Large intestine (tissue), 3 donors: Measurements from ENCODE around the gene PATJ. TPM values are rescaled to one million over a fixed set of nuclear protein-coding genes. Genes with fewer than 3 reads are reported as not detected.
A peak's percentile ranks its signal among the peaks of the same experiment; 100 is the strongest.

Experiments used
- DNase-seq, 2 donors: peaks; one replicate each; pipeline versions ENCODE4 v3.0.0 to v3.0.0-alpha.2; 2013
- H3K27ac ChIP-seq: one replicate; pipeline ENCODE4 v1.5.1; 2013; ENCODE audit warnings: low read length
- H3K27me3 ChIP-seq: 2 replicates; pipeline ENCODE4 v1.6.1; 2013; ENCODE audit warnings: low read length; ENCODE audit not compliant: control insufficient read depth, insufficient read depth
- H3K36me3 ChIP-seq: 2 replicates; pipeline ENCODE4 v1.6.1; 2013; ENCODE audit warnings: low read length; ENCODE audit not compliant: control insufficient read depth, insufficient read depth
- H3K4me1 ChIP-seq: one replicate; pipeline ENCODE4 v1.6.1; 2013; ENCODE audit warnings: low read length; ENCODE audit not compliant: control insufficient read depth, insufficient read depth
- H3K4me3 ChIP-seq: one replicate; pipeline ENCODE4 v1.5.1; 2013; ENCODE audit warnings: low read length
- H3K9me3 ChIP-seq: one replicate; pipeline ENCODE4 v1.6.1; 2013; ENCODE audit warnings: mild to moderate bottlenecking, low read depth, low read length, moderate library complexity; ENCODE audit not compliant: control insufficient read depth
- WGBS: methylation state at CpG from one replicate; pipeline ENCODE4 v1.1.5; 2013; ENCODE audit warnings: low lambda C conversion rate; ENCODE audit not compliant: insufficient coverage; 5-methylcytosine and 5-hydroxymethylcytosine counted together
- polyA plus RNA-seq: library from polyadenylated mRNA; unstranded; fragments of 120-200 nt; gene quantifications from one replicate; pipeline ENCODE4 v1.2.1, GENCODE V29; 2013

The PATJ gene
- polyA plus RNA-seq, 1 donor: 33.0 TPM

GRCh38 chr1:62058956-62059355 is 316.7 kb downstream of the PATJ start:
- WGBS: 50% methylated on average over 1 of the region's 3 CpGs
- H3K36me3 ChIP-seq: peaks cover 5% of the 10 kb centered on the region
- no peak overlapping the region for H3K4me3 ChIP-seq
- peak in 1 of 2 donors; percentile 59 for DNase-seq
- no peaks in the 10 kb centered on the region for H3K9me3 ChIP-seq
- no peaks in the 10 kb centered on the region for H3K4me1 ChIP-seq
- no peak overlapping the region for H3K27ac ChIP-seq
- no peaks in the 10 kb centered on the region for H3K27me3 ChIP-seq

GRCh38 chr1:62062087-62062486 is 319.8 kb downstream of the PATJ start:
- Histone ChIP-seq H3K27ac (no peak overlapping the region), H3K36me3 (peaks cover 9% of the 10 kb centered on the region), H3K4me3 (no peak overlapping the region), H3K27me3 (no peaks in the 10 kb centered on the region), H3K4me1 (no peaks in the 10 kb centered on the region), H3K9me3 (peaks cover 6% of the 10 kb centered on the region)
- DNase-seq: no peak
- WGBS: 100% methylated on average over 1 of the region's 1 CpG

GRCh38 chr1:62064829-62065407 is 322.6 kb downstream of the PATJ start:
- Histone ChIP-seq H3K4me3 (no peak overlapping the region), H3K9me3 (peaks cover 6% of the 10 kb centered on the region), H3K27me3 (no peaks in the 10 kb centered on the region), H3K4me1 (no peaks in the 10 kb centered on the region), H3K27ac (no peak overlapping the region), H3K36me3 (peaks cover 7% of the 10 kb centered on the region)
- WGBS: 100% methylated on average over 1 of the region's 4 CpGs
- no peak for DNase-seq

GRCh38 chr1:62066713-62067112 is 324.4 kb downstream of the PATJ start:
- Histone ChIP-seq H3K36me3 (peaks cover 8% of the 10 kb centered on the region), H3K4me1 (no peaks in the 10 kb centered on the region), H3K27me3 (no peaks in the 10 kb centered on the region), H3K4me3 (no peak overlapping the region), H3K27ac (no peak overlapping the region), H3K9me3 (peaks cover 6% of the 10 kb centered on the region)
- no peak for DNase-seq
- no CpG with 5 or more reads among the region's 2 CpGs for WGBS

GRCh38 chr1:62068416-62068843 is 326.1 kb downstream of the PATJ start:
- no peaks in the 10 kb centered on the region for H3K4me1 ChIP-seq
- no CpG with 5 or more reads among the region's 1 CpG for WGBS
- peaks cover 6% of the 10 kb centered on the region for H3K9me3 ChIP-seq
- no peak overlapping the region for H3K27ac ChIP-seq
- peaks cover 9% of the 10 kb centered on the region for H3K36me3 ChIP-seq
- H3K27me3 ChIP-seq: no peaks in the 10 kb centered on the region
- no peak overlapping the region for H3K4me3 ChIP-seq
- DNase-seq: no peak

GRCh38 chr1:62068978-62069377 is 326.7 kb downstream of the PATJ start:
- WGBS: 40% methylated on average over 1 of the region's 5 CpGs
- Histone ChIP-seq H3K27me3 (no peaks in the 10 kb centered on the region), H3K27ac (no peak overlapping the region), H3K4me3 (no peak overlapping the region), H3K9me3 (peaks cover 6% of the 10 kb centered on the region), H3K36me3 (peaks cover 9% of the 10 kb centered on the region), H3K4me1 (no peaks in the 10 kb centered on the region)
- DNase-seq: peak; percentile 14 to 26

GRCh38 chr1:62070384-62071011 is 328.2 kb downstream of the PATJ start:
- H3K36me3 ChIP-seq: peaks cover 7% of the 10 kb centered on the region
- H3K4me1 ChIP-seq: no peaks in the 10 kb centered on the region
- H3K27ac ChIP-seq: no peak overlapping the region
- DNase-seq: no peak
- H3K9me3 ChIP-seq: peaks cover 6% of the 10 kb centered on the region
- no peaks in the 10 kb centered on the region for H3K27me3 ChIP-seq
- no peak overlapping the region for H3K4me3 ChIP-seq
- 75% methylated on average over 2 of the region's 4 CpGs for WGBS

- Histone ChIP-seq H3K27me3 (no peaks in the 10 kb centered on the region), H3K4me1 (no peaks in the 10 kb centered on the region), H3K9me3 (peaks cover under 1% of the 10 kb centered on the region), H3K36me3 (peaks cover 3% of the 10 kb centered on the region), H3K27ac (no peak overlapping the region), H3K4me3 (no peak overlapping the region)
- WGBS: no CpG with 5 or more reads among the region's 7 CpGs
- no peak for DNase-seq
Measured at GRCh38 chr1:62071695-62072094, 329.4 kb downstream of the PATJ start.

- Histone ChIP-seq H3K9me3 (no peaks in the 10 kb centered on the region), H3K27me3 (no peaks in the 10 kb centered on the region), H3K4me1 (no peaks in the 10 kb centered on the region), H3K27ac (no peak overlapping the region), H3K36me3 (peaks cover 8% of the 10 kb centered on the region), H3K4me3 (no peak overlapping the region)
- WGBS: 100% methylated on average over 1 of the region's 3 CpGs
- no peak for DNase-seq
Measured at GRCh38 chr1:62076286-62076685, 334.0 kb downstream of the PATJ start.

- H3K27me3 ChIP-seq: no peaks in the 10 kb centered on the region
- WGBS: no CpG with 5 or more reads among the region's 1 CpG
- H3K36me3 ChIP-seq: peaks cover 9% of the 10 kb centered on the region
- no peak overlapping the region for H3K4me3 ChIP-seq
- H3K9me3 ChIP-seq: no peaks in the 10 kb centered on the region
- H3K4me1 ChIP-seq: no peaks in the 10 kb centered on the region
- H3K27ac ChIP-seq: no peak overlapping the region
- no peak for DNase-seq
Measured at GRCh38 chr1:62077821-62078220, 335.5 kb downstream of the PATJ start.
